IPS-15b (cell line): ENCODE data around the gene CORO2B.

Experiments
- H3K27me3 ChIP-seq: one replicate; pipeline ENCODE4 v1.6.1; 2013; ENCODE audit warnings: low read length; ENCODE audit not compliant: control insufficient read depth, insufficient read depth
- H3K36me3 ChIP-seq: one replicate; pipeline ENCODE4 v1.6.1; 2013; ENCODE audit warnings: low read length; ENCODE audit not compliant: control insufficient read depth, insufficient read depth
- H3K4me1 ChIP-seq: one replicate; pipeline ENCODE4 v1.6.1; 2013; ENCODE audit warnings: mild to moderate bottlenecking, low read length; ENCODE audit not compliant: control insufficient read depth, insufficient read depth
- H3K4me3 ChIP-seq: one replicate; pipeline ENCODE4 v1.5.1; 2013; ENCODE audit warnings: low read depth, low read length
- H3K9ac ChIP-seq: one replicate; pipeline ENCODE4 v1.6.1; 2013; ENCODE audit warnings: low read depth, mild to moderate bottlenecking, low read length
- H3K9me3 ChIP-seq: one replicate; pipeline ENCODE4 v1.6.1; 2013; ENCODE audit warnings: mild to moderate bottlenecking, low read length; ENCODE audit not compliant: control insufficient read depth, insufficient read depth

The CORO2B gene

DNA sequence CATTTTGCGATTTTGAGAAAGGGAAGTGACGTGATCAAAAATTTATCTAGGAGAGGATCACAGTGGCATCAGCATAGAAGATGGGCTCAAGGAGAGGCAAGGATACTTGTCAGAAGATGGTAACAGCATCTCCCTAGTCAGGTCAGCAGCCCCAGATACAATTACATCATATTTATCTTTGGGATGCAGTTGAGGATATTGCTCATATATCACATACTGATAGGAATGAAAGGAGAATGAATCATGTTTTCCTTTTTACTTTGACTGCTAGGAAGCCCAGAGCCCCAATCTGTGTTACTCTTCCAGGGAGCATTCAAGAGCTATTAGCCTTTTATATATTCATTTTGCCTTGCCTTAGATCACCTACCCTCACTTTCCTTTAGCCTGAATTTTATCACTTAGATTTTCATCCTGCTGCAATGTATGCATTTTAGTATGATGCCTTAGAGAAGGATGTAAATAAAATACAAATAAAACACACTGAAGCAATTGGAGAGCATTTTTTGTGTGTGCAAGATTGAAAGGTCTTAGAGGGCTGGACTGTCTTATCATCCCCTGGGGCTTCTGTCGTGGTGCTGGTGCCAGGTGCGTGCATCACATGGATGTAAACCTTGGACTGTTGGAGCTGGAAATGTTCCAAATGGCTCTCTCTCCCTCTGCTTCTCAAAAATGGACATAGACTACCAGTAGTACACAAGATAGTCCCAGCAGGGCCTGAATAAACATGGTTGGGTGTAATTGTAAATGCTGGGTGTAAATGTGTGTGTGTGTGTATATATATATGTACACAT lies 40.3 kb downstream of the CORO2B start:
- Histone ChIP-seq H3K9ac (no peak overlapping the region), H3K36me3 (no peaks in the 10 kb centered on the region), H3K4me3 (no peak overlapping the region), H3K4me1 (peaks cover 3% of the 10 kb centered on the region), H3K27me3 (peaks cover 2% of the 10 kb centered on the region), H3K9me3 (no peaks in the 10 kb centered on the region)

DNA sequence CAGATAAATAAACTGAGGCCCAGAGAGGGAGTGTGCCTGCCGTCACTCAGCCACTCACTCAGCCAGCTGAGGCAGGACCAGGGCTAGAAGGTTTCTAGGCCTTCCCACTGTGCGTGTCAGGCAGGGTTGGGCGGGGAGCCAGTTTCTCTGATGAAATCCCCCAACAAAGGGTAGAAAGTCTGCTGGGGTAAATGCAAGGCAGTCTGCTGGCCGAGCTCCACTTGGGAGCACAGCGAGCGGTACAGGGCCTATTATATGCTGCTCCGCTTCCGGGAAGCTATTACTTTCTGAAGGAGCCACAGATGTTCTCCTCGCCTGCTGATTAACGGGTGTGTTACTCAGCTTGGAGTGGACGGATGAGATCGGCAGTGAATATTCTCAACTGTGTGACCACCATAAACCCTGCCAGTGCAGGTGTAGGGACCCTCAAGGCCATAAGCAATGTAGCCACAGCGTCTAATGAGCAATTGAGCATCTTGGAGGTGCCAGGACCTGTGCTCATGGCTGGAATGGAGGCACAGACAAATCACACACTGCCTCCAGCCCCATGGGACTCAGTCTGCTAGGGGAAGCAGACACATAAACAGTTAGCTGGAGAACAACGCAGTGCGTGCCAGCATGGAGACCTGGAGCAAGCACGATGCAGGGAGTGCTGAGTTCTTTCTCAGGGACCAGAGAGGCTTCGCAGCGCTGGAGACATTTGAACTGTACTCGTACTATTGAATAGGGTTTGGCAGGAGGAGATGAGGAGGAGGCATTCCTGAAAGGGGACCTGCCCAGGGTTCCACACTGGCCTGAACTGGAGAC lies 42.1 kb downstream of the CORO2B start:
- H3K4me3 ChIP-seq, result no peak overlapping the region
- H3K4me1 ChIP-seq, result no peaks in the 10 kb centered on the region
- no peak overlapping the region for H3K9ac ChIP-seq
- no peaks in the 10 kb centered on the region for H3K27me3 ChIP-seq
- no peaks in the 10 kb centered on the region for H3K9me3 ChIP-seq
- no peaks in the 10 kb centered on the region for H3K36me3 ChIP-seq

DNA sequence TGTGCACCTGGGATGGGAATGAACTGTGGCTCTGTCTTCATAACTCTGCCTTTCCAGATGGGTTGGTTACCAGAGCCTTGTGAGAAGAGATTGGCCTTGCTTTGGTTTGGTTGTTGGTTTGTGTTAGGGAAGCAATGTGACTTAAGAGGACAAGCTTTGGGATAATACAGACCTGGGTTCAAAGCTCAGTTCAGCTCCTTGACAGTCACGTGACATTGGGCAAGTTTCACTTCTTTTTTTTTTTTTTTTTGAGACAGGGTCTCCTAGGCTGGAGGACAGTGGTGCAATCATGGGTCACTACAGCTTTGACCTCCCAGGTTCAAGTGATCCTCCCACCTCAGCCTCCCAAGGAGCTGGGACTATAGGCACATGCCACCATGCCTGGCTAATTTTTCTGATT lies 42.7 kb downstream of the CORO2B start:
- no peak overlapping the region for H3K4me3 ChIP-seq
- H3K27me3 ChIP-seq, result no peaks in the 10 kb centered on the region
- no peak overlapping the region for H3K9ac ChIP-seq
- H3K4me1 ChIP-seq, result no peaks in the 10 kb centered on the region
- H3K9me3 ChIP-seq, result no peaks in the 10 kb centered on the region
- H3K36me3 ChIP-seq, result no peaks in the 10 kb centered on the region

DNA sequence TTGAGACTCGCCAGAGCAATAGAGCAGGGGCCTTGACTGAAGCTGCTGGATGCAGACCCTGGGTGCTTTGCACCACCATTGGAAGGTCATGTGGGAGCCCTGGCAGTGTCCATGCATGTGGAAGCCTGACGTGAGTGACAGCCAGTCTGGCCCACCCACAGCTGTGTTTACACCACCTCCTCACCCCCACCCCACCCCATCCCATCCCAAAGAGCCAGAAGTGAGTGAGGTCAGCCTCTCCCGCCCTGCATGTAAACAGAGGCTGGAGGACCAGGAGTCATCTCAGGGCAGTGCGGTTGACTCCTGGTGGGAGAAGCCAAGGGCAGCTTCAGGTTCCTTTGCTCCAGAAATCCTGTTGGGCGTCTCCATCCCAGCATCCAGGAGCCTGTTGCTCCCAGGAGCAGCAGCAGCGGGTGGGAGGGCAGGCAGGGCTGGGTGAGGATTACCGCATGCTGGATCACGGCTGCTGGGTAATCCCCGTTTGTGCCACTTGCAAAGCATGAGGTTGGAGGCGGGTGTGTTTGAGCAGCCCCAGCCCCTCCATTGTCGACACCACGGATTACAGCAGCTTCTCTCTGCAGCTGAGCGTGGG lies 44.6 kb downstream of the CORO2B start:
- H3K4me1 ChIP-seq, result no peaks in the 10 kb centered on the region
- no peaks in the 10 kb centered on the region for H3K9me3 ChIP-seq
- H3K36me3 ChIP-seq, result no peaks in the 10 kb centered on the region
- no peak overlapping the region for H3K4me3 ChIP-seq
- no peak overlapping the region for H3K9ac ChIP-seq
- H3K27me3 ChIP-seq, result no peaks in the 10 kb centered on the region

DNA sequence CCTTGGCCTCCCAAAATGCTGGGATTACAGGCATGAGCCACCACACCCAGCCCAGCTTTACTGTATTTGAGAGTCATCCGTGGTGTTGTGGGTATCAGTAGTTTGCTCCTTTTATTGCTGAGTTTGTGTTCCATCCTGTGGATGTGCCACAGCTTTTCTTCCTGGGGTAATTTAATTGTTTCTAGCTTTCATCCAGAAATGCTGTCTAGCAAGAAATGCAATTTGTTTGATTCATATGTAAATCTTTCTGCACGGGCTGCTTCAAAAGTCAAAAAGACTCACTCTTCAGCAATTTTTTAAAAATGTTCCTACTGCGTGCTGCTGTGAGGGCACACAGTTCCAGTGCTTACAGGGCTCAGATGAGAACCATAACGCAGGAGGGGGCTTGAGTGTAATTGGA lies 47.1 kb downstream of the CORO2B start:
- no peaks in the 10 kb centered on the region for H3K4me1 ChIP-seq
- H3K4me3 ChIP-seq, result no peak overlapping the region
- no peaks in the 10 kb centered on the region for H3K27me3 ChIP-seq
- no peaks in the 10 kb centered on the region for H3K36me3 ChIP-seq
- no peak overlapping the region for H3K9ac ChIP-seq
- no peaks in the 10 kb centered on the region for H3K9me3 ChIP-seq

DNA sequence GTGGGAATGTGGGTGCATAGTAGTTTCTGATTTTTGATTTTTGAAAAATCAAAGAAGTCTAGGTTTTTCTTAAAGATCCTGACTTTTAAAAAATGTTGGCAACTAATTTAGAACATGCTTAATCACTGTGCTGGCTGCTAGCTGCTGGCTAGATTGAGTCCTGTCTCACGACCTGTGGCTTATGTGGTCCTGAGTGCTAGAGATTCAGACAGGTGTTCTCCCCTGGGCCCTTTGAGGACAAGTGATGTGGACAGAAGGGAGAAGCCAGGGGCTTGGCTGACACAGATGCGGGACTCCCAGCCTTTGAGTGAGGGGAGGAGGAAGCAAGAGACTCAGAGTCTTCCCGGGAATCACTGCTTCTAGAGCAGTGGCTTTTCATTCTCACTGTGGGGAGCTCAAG lies 47.5 kb downstream of the CORO2B start:
- Histone ChIP-seq H3K4me3 (no peak overlapping the region), H3K4me1 (no peaks in the 10 kb centered on the region)

DNA sequence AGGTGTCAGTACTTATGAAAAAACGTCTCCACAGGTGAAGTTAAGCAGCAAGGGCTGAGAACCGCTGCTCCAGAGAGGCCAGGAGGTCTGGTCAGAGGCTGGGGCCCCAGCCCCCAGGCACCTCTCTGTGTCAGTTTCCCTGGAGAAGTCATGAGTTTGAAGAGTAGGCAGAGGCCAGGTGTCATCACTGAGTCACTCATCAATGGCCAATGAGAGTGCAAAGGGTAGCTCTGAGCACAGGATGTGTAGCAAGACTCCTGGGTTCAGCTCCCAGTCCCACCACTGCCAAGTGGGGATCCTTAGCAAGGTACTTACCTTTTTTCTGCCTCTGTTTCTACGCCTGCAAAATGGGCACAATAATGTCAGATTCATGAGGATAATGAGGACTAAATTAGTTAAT lies 47.9 kb downstream of the CORO2B start:
- no peaks in the 10 kb centered on the region for H3K4me1 ChIP-seq
- no peaks in the 10 kb centered on the region for H3K27me3 ChIP-seq
- no peak overlapping the region for H3K9ac ChIP-seq

More for the DNA sequence above, 47.5 kb downstream of the CORO2B start:
- Histone ChIP-seq H3K27me3 (no peaks in the 10 kb centered on the region), H3K36me3 (no peaks in the 10 kb centered on the region), H3K9me3 (no peaks in the 10 kb centered on the region), H3K9ac (no peak overlapping the region)

DNA sequence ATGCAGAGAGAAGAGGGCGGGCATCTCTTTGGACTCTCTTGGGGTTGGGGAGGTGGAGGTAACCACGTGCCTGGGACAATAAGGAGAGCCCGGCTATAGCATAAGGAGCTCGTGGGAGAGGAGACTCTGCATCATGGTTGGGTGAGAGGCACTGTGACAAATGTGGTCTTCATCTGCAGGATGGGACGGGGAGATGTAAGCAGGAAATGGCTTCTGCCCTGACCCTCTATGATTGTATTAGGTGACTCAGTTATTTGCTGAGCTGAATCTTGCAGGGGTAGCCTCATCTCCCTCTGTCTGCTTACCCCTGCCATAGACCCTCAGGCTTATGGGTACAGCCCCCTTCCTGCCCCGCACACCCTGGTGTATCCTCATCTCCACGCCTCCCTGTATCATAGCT lies 48.7 kb downstream of the CORO2B start:
- no peaks in the 10 kb centered on the region for H3K4me1 ChIP-seq
- H3K9me3 ChIP-seq, result no peaks in the 10 kb centered on the region
- H3K9ac ChIP-seq, result no peak overlapping the region
- no peaks in the 10 kb centered on the region for H3K27me3 ChIP-seq
- no peaks in the 10 kb centered on the region for H3K36me3 ChIP-seq
- H3K4me3 ChIP-seq, result no peak overlapping the region

More for the DNA sequence above, 47.9 kb downstream of the CORO2B start:
- Histone ChIP-seq H3K36me3 (no peaks in the 10 kb centered on the region), H3K4me3 (no peak overlapping the region), H3K9me3 (no peaks in the 10 kb centered on the region)

DNA sequence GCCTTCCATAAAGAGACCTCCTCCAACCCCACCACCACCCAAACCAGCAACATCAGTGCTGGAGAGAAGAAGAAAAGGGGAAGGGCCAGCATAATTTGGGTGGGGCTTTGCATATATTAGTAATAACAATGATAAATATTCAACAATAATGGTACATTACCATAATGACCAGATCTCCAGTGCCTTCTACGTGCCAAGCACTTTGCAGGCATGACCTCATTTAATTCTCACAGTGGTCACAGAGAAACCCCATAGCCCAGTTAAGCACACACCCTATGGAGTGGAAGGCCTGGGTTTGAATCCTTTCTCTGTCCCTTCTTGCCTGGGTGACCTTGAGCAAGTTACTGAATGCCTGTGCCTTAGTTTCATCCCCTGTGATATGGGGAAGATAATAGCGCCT lies 49.2 kb downstream of the CORO2B start:
- H3K9me3 ChIP-seq, result no peaks in the 10 kb centered on the region
- H3K9ac ChIP-seq, result no peak overlapping the region
- H3K36me3 ChIP-seq, result no peaks in the 10 kb centered on the region
- no peaks in the 10 kb centered on the region for H3K4me1 ChIP-seq
- no peak overlapping the region for H3K4me3 ChIP-seq
- H3K27me3 ChIP-seq, result no peaks in the 10 kb centered on the region

DNA sequence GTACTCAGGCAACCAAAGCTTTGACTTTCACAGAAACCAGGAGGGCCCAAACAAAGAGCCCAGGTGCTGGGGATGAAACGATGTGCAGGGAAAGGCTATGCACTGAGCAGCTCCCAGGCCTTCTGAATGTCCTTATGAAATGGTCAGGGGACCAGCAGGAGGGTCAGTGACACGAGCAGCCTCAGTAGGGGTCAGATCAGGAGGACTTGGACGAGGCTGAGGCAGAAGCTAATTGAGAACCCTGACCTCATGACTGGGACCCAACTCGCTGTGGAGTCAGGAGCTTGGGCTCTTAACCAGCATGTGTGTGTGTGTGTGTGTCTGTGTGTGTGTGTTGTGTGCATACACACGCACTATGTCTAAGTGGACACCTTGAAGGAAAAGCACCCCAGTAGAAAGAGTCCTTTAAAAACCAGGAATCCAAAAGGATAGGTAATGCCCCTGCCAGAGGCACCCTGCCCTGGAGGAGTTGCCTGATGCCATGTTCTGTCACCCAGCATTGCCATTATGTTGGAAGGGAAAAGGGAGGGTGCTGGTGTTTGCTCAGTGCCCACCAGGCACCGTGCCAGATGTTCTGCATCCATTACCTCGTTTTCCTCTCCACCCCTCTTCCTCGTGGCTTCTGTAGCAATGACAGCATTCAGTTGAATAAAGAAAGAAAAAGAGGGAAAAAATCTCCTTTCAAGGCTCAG lies 50.9 kb downstream of the CORO2B start:
- Histone ChIP-seq H3K27me3 (no peaks in the 10 kb centered on the region), H3K9me3 (no peaks in the 10 kb centered on the region), H3K36me3 (no peaks in the 10 kb centered on the region), H3K9ac (no peak overlapping the region), H3K4me1 (no peaks in the 10 kb centered on the region), H3K4me3 (no peak overlapping the region)

DNA sequence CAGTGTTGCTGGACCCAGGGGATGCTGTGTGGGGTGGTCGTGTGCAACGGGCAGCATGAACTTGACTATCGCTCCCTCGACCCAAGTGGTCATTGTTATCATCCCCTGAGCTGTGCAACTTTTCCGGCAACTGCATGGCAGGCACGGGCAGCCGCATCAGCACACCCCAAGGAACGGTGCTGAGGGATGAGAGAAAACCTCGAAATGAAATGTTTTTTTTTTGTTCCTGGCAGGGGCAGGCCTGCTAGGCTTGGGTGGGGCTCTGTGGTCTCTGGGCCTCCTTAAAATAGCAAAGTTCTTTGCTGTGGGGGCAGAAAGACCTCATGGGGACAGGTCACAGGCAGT lies 51.4 kb downstream of the CORO2B start:
- no peaks in the 10 kb centered on the region for H3K27me3 ChIP-seq
- H3K4me3 ChIP-seq, result no peak overlapping the region
- no peaks in the 10 kb centered on the region for H3K36me3 ChIP-seq
- H3K9ac ChIP-seq, result no peak overlapping the region
- no peaks in the 10 kb centered on the region for H3K4me1 ChIP-seq
- H3K9me3 ChIP-seq, result no peaks in the 10 kb centered on the region
